ENCODE data around the gene FSTL4.

- no peak for TF ChIP-seq CTCF (IDR thresholded peaks at IDR 0.05)
- TF ChIP-seq POLR2A (IDR thresholded peaks at IDR 0.05) = no peak
- no peak for TF ChIP-seq POLR2AphosphoS5 (IDR thresholded peaks at IDR 0.05)
Observed at GRCh38 chr5:133475986-133476385, 136.4 kb downstream of the FSTL4 start.

All from prostate gland (tissue), 2 donors.